ENCODE results near the gene SPCS3.
A peak's percentile ranks its signal among the peaks of the same experiment; 100 is the strongest.
"Not testable (repeated sequence)": the region's sequence is repeated elsewhere in the genome, so short reads cannot be mapped to it uniquely, and the experiment has no call there.

Gene SPCS3

GRCh38 chr4:176319704-176320339, at the start of gene SPCS3:
SPCS3 (plus strand) TSS chr4:176319966; CDS start chr4:176320077, 111 bp downstream.
- DNase-seq, result peak; percentile 91

DNA sequence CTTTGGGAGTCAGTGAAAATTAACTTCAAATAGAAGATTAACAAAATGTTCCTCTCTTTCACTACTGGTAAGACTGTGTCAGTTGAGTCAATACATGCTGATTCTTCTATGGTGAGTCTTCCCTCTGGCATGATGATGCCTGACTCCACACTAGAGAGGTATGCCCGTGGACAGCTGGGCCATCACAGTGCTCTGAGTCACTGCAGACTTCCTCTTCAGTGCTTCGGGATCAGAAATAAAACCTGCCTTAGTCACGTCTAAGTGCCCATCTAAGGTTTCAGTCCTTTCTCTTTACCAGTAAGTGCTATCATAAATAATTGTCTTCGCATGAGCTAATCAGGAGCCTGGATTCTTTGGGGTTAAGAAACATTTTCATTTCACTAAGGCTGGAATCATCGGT, 49.1 kb upstream of the SPCS3 start:
- peak; percentile 97 for DNase-seq

GRCh38 chr4:176271749-176272148, 48.0 kb upstream of the SPCS3 start:
- no peak for DNase-seq

DNA sequence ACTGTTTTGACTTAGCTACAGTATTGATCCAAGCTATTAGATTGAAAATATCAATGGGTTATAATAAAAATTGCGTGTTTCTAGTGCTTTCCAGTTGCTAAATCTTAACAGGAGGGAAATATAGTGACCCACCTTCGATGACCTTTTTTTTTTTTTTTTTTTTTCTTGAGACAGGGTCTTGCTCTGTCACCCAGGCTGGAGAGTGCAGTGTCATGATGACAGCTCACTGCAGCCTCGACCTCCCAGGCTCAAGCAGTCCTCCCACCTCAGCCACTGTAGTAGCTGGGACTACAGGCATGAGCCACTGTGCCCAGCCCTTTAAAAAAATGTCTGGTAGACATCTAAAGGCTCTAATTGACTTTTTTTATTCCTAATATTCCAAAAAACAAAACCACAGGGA, 47.0 kb upstream of the SPCS3 start:
- DNase-seq, result no peak

DNA sequence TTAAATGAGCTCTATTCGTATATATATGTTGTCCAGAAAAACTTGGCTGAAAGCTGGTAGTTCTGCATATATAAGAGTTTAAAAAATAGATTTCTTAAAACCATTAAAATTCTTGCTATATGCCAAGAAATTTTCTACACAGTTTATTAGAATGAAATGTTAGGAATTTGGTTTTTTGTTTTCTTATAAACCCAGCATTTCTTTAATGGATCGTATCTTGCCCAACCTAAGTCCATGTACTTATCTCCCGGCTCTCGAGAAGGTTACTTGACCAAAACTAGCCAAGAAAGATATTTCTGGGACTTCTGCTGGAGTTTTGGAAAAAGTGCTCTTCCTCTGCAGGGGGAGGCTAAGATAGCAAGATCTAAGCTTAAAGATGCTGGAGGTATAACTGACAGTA, 46.0 kb upstream of the SPCS3 start:
- no peak for DNase-seq

DNA sequence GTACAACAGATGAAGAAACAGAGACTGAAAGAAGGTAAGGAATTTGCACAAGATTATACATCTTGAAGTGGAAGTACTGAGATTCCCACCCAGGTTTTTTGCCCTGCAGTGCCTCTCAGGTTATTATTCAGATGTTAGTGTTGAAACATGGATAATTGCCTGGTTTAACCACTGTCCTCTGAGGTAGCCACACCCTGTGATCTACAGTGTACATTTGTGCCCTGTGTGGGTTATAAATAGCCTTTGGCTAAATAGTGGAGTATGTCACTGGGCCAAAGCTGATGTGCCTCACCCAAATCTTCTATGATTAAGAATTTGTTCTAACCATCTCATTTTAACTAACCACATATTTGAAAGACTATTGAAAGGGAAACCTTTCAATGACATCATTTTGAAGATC, 45.3 kb upstream of the SPCS3 start:
- peak; percentile 9 for DNase-seq

DNA sequence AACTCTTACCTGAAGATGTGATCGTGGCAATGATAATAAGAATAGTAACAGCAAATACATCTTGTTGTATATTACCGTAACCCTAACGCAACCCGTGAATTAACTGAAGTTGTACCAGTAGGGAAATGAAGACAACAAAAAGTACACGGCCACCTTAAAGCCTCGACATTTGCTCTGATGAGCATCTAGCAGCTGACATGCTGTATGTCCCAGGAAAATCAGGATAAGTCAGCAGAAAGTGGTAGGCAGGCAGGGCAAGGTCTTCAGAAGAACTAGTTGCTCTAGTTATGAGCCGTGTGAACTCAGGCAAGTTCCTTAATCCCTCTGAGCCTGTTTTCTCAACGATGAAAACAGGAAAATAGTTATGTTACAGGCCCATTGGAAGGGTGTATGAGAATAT, 43.1 kb upstream of the SPCS3 start:
- no peak for DNase-seq

DNA sequence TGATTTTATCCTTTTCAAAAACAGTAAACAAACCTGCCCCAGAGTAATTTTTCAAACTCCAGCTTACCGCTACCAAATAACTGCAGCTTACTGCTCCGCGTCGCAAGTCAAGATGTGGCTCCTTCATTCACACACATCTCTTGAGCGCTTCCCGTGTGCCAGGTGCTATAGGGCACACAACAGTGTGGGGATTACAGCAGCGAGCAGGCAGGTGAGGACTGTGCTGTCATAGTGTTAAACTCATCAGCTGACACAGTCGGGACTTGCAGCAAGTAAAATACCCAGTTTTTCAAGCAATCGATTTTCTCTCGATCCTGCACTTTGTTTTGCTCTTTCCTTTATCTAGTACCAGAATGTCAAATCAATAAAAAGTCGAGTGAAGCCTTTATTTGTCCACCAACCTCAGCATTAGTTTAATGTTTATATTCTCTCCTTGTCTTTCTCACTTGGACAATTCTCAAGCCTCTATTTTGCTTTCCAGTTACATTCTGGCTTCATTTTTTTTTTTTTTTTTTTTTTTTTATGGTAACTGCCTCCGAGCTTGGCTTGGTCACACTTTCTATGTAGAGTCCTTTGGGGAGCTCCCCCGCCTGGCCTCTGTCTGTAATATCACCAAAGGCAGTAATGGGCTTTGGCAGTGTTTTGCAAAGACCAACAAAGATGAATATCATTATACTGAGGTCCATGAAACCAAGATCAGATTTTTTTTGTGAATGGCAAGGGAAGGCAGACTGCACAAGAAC, 42.4 kb upstream of the SPCS3 start:
- DNase-seq, result peak; percentile 31

DNA sequence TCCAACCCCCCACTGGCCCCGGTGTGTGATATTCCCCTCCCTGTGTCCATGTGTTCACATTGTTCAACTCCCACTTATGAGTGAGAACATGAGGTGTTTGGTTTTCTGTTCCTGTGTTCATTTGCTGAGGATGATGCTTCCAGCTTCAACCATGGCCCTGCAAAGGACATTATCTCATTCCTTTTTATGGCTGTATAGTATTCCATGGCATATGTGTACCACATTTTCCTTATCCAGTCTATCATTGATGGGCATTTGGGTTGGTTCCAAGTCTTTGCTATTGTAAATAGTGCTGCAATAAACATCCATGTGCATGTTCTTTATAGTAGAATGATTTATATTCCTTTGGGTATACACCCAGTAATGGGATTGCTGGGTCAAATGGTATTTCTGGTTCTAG, 40.2 kb upstream of the SPCS3 start:
- not testable (repeated sequence) for DNase-seq

GRCh38 chr4:176286728-176287127, 33.0 kb upstream of the SPCS3 start:
- DNase-seq, result no peak

DNA sequence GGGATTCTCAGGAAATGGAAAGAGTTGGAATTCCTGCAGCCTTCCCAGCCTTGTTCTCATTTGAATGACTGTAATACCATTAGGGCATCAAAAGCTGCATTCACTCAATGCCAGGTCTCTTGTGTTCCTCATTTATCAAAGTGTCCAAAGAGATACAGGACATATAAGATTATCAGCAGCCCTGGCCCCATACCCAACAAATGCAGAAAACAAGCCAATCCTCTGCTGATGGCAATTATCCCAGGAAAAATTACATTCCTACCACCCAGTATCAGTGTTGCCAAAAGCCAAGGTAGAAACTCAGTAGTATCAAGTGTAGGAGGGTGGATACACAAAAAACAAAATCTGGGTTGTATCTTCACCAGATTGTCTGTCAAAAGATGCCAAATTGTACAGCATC, 32.2 kb upstream of the SPCS3 start:
- DNase-seq, result no peak

DNA sequence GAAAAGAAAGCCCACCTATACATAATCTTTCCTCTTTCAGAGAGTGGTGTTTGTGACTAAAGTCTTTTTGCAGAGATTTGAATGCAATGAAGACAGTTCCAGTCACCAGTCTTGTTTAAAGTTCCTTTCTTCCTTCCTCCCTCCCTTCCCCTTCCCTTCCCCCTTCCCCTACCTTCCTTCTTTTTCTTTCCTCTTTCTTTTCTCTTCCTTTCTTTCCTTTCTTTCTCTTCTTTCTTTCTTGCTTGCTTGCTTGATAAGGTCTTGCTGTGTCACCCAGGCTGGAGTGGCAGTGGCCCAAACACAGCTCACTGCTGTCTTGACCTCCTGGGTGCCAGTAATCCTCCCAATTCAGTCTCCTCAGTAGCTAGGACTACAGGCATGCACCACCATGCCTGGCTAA, 31.7 kb upstream of the SPCS3 start:
- DNase-seq, result no peak

- DNase-seq, result no peak
These were observed 30.2 kb upstream of the SPCS3 start for GRCh38 chr4:176289561-176289960.

DNA sequence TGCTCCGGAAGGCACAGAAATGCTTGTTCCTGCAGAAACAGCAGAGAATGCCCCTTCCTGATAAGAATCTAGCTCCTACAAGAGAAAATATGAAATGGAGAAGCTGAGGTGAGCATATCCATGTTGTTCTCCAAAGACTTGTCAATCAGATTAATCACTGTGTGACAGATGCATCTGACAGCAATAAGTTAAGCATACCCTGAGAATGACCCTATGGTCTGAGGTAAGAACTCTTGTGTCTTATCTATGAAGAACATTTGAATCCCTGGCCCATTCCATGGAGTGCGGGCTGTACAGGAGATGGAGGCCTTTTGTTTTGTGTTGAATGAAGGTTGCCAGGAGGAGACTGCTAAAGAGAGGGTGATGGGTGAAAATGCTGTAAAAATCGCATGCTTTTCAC, 29.2 kb upstream of the SPCS3 start:
- no peak for DNase-seq

DNA sequence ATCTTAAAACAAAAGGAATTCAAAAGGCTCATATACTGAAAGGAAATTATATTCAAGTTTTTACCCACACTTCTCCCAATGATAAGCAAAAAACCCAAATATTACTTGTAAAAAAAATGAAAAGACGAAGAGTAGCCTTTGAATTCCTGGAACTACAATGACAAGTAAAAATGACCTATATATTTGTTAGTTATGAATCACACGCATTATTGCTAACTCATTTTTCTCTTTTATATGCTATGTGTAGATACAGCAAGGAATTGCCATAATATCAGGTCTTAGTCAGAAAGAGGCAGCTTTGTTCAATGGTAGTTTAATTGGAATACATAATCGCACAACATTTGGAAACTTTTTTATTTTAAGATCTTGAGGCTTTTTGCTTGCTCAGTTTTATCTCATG, 28.0 kb upstream of the SPCS3 start:
- DNase-seq, result no peak

- DNase-seq, result no peak
These were observed 26.8 kb upstream of the SPCS3 start for GRCh38 chr4:176292920-176293319.

- DNase-seq, result no peak
These were observed 26.1 kb upstream of the SPCS3 start for GRCh38 chr4:176293660-176294059.

- DNase-seq, result not testable (repeated sequence)
These were observed 23.9 kb upstream of the SPCS3 start for GRCh38 chr4:176295907-176296306.

- no peak for DNase-seq
These were observed 21.1 kb upstream of the SPCS3 start for GRCh38 chr4:176298664-176299063.

GRCh38 chr4:176300036-176300435, 19.7 kb upstream of the SPCS3 start:
- DNase-seq, result no peak

GRCh38 chr4:176300565-176300964, 19.2 kb upstream of the SPCS3 start:
- DNase-seq, result no peak

DNA sequence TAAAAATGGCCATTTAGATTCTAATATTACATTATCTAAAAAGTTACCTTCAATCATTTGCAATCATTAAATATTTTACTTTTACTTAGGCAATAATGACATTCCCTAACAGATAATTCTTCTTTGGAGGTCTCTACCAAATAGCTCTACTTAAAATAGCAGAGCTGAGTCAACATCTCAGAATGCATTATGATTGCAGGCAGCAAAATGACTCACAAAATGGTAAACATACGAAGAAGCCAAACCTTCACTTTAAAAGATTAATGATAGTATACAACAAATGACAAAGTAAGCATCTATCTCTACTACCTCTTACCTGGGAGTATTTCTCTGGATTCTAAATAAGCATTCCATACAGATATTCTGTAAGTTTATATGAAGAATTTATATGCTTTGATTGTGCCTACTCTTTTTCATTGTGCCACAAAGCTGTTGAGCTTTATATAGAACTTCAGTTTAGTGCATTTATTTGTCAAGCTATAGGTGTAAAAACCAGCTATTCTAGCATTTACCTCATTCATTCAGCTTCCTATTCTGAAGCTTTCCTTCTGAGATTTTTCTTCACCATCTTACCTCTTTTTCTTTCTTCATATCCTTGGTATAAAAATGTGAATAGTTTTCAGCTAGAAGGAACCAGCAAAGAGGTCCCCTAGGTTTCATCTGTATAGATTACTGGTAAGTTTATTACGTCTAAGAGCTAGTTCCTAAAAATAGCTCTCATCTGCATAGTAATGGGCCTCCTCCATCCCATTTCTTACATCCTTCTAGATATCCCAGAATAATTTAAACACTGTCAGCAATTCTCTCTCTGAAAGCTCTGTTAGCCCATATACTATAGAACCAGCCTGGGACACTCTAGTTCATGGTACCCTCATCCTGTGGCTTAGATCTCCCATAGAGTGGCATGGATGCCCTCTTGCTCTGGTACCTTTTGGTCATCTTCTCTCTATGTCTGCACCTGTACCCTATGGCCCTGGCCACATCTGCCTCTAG, 17.2 kb upstream of the SPCS3 start:
- DNase-seq, result peak; percentile 76

DNA sequence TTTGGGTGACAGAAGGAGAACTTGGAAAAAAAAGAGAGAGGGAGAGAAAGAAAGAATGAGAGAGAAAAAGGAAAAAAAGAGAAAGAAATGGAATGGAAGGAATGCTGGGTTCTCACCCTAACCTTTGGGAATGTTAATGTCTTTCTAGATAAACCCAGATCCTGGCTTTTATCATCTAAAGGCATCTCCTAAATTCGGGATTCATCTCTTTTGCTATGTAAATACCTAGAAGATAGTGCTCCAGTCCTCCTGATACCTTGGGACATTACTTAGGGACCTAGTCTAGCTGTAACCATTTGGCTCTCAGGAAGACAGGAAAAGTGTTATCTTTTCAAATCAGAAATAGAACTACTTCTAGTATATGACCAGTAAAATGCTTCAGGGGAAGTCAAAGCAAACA, 15.8 kb upstream of the SPCS3 start:
- no peak for DNase-seq

Data from NCI-H226 (cell line).